Gastrocnemius medialis (tissue), 4 donors: ENCODE measurements around the gene ABTB2.

ENCODE experiments used
- CTCF ChIP-seq, 5 experiments: fragments of 450-650 bp in 3 of 5; fragments of 200-600 bp in 2 of 5; sonication (generic) in 2 of 5; IDR thresholded peaks in 4 of 5; conservative IDR thresholded peaks in 1 of 5; 1 replicate in 4 of 5; 2 replicates in 1 of 5; pipeline ENCODE4 v1.5.1; 2016 to 2019; ENCODE audit warnings: antibody characterized with exemption in 5 of 5, mild to moderate bottlenecking in 3 of 5, moderate library complexity in 3 of 5
- POLR2A ChIP-seq, 2 donors: fragments of 450-650 bp; IDR thresholded peaks; one replicate each; pipeline ENCODE4 v1.6.1; 2017; ENCODE audit warnings: antibody characterized with exemption in 2 of 2, mild to moderate bottlenecking in 2 of 2, moderate library complexity in 2 of 2

GRCh38 chr11:34226210-34226609 is 131.6 kb downstream of the ABTB2 start:
- TF ChIP-seq CTCF (IDR thresholded peaks at IDR 0.05 in 4 of 5, conservative IDR thresholded peaks at IDR 0.05 in 1 of 5) (no peak), POLR2A (IDR thresholded peaks at IDR 0.05) (no peak)
